Sigmoid colon (tissue), 7 donors: Measurements from ENCODE around the gene PHLPP1. TPM values are rescaled to one million over a fixed set of nuclear protein-coding genes. Genes with fewer than 3 reads are reported as not detected.
A peak's percentile ranks its signal among the peaks of the same experiment; 100 is the strongest.

Experiments
- DNase-seq: peaks from one replicate; pipeline ENCODE4 v3.0.0-alpha.2; 2019
- H3K27ac ChIP-seq, 4 donors: fragments of 200-600 bp; sonication (generic); one replicate each; pipeline ENCODE4 v1.5.1; 2016 to 2019; ENCODE audit warnings: mild to moderate bottlenecking in 1 of 4
- H3K27me3 ChIP-seq, 3 donors: fragments of 200-600 bp; sonication (generic); one replicate each; pipeline ENCODE4 v1.5.1; 2019; ENCODE audit warnings: mild to moderate bottlenecking in 1 of 3
- H3K36me3 ChIP-seq, 4 donors: fragments of 200-600 bp; sonication (generic); one replicate each; pipeline ENCODE4 v1.5.1; 2016 to 2019
- H3K4me1 ChIP-seq, 4 donors: fragments of 200-600 bp; sonication (generic); one replicate each; pipeline ENCODE4 v1.5.1; 2017 to 2019
- H3K4me3 ChIP-seq, 4 donors: fragments of 200-600 bp; sonication (generic); one replicate each; pipeline ENCODE4 v1.5.1; 2017 to 2019; ENCODE audit warnings: mild to moderate bottlenecking in 2 of 4, moderate library complexity in 1 of 4
- H3K9me3 ChIP-seq, 4 donors: fragments of 200-600 bp in 3 of 4; sonication (generic) in 3 of 4; one replicate each; pipeline versions ENCODE4 v1.5.1 to v1.6.1; 2013 to 2019
- EP300 ChIP-seq, 4 donors: sonication (generic); formaldehyde crosslinking; IDR thresholded peaks; one replicate each; pipeline ENCODE4 v1.6.1; 2017; ENCODE audit warnings: antibody characterized with exemption in 4 of 4
- POLR2A ChIP-seq, 2 donors: fragments of 450-650 bp; IDR thresholded peaks; one replicate each; pipeline ENCODE4 v1.6.1; 2016; ENCODE audit warnings: antibody characterized with exemption in 2 of 2, mild to moderate bottlenecking in 2 of 2, moderate library complexity in 2 of 2
- POLR2AphosphoS5 ChIP-seq, 4 donors: sonication (generic); formaldehyde crosslinking; IDR thresholded peaks; one replicate each; pipeline ENCODE4 v1.6.1; 2017; ENCODE audit warnings: antibody characterized with exemption in 4 of 4
- WGBS, 2 donors: extraction: QIAGEN DNeasy Blood & Tissue Kit; methylation state at CpG; one replicate each; pipeline ENCODE4 v1.1.7; 2013; 5-methylcytosine and 5-hydroxymethylcytosine counted together
- intact Hi-C: fragments of 100-400 bp; cut with DNase I; formaldehyde crosslinking; loops from one replicate; pipeline ENCODE4 v1.15.1; 2023
- polyA plus RNA-seq, 3 donors: library from polyadenylated mRNA; stranded (reverse); fragments of 200-250 nt; gene quantifications; one replicate each; pipeline ENCODE4 v1.2.3, GENCODE V29; 2013
- total RNA-seq, 4 donors: library from RNA; depleted of rRNA; stranded (reverse); fragments of >200 nt; gene quantifications; one replicate each; pipeline ENCODE4 v1.1.0, GENCODE V29; 2016
- TF ChIP-seq, protein P1 (sequence below), 4 experiments: fragments of 450-650 bp in 3 of 4; fragments of 200-600 bp in 1 of 4; IDR thresholded peaks; one replicate each; pipeline ENCODE4 v1.5.1; 2016 to 2019; ENCODE audit warnings: antibody characterized with exemption in 4 of 4, mild to moderate bottlenecking in 3 of 4, moderate library complexity in 2 of 4
- donor health status: healthy with polysubstance abuse.
- donor health status: Bipolar disorder and iron deficiency.
- donor health status: healthy.

Gene PHLPP1
- total and polyA plus RNA-seq, 7 donors = 4.2 to 18.6 (median 7.1) TPM

DNA sequence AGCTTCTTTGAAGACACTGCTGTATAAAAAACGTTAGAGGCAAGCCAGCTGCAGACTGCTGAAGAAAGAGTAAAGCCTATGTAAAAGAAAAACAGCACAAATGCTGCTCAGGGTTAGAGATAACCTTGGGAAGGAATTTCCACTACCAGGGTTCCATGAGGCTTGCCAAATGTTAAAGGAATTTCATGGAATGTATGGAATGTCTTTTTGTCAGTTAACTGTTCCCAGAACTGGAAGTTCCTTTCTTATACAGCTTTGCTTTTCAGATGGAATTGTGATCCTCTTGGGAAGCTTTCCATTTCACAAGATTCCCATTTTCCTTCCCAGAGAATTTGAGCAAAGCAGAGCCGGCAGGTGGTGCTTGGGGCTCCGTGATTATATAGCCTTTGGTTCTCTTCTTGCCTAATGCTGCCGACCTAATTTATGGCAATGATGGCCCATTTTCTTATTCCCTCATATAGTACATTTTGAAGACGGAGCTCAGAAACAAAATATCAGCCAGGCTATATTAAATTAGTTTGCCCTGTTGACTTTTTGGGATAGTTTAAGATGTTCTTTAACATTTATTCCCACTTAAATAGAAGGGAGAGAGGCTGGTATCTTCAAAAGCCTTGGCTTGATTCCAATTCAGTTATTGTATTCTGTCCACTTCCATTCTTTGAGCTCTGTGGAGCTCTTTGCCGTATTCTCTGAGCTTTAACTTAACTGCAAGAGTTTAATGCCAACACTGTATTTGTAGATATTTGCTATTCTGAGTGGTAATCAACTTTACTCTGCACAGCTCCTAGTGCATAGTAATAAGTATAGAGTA is 162.3 kb downstream of the PHLPP1 start:
- Histone ChIP-seq H3K36me3 (no peaks in the 10 kb centered on the region), H3K27ac (peak overlapping the region in 2 of 4 donors; percentile 3 to 59), H3K4me3 (peak overlapping the region in 1 of 4 donors; percentile 5), H3K9me3 (no peaks in the 10 kb centered on the region), H3K27me3 (no peaks in the 10 kb centered on the region), H3K4me1 (peaks cover 0 to 30% (median 23%) of the 10 kb centered on the region in 4 donors)
- DNase-seq = no peak
- intact Hi-C loops = no loop called here
- TF ChIP-seq EP300 (IDR thresholded peaks at IDR 0.05) (no peak), POLR2A (IDR thresholded peaks at IDR 0.05) (no peak), POLR2AphosphoS5 (IDR thresholded peaks at IDR 0.05) (no peak)
- TF ChIP-seq, protein P1, sequence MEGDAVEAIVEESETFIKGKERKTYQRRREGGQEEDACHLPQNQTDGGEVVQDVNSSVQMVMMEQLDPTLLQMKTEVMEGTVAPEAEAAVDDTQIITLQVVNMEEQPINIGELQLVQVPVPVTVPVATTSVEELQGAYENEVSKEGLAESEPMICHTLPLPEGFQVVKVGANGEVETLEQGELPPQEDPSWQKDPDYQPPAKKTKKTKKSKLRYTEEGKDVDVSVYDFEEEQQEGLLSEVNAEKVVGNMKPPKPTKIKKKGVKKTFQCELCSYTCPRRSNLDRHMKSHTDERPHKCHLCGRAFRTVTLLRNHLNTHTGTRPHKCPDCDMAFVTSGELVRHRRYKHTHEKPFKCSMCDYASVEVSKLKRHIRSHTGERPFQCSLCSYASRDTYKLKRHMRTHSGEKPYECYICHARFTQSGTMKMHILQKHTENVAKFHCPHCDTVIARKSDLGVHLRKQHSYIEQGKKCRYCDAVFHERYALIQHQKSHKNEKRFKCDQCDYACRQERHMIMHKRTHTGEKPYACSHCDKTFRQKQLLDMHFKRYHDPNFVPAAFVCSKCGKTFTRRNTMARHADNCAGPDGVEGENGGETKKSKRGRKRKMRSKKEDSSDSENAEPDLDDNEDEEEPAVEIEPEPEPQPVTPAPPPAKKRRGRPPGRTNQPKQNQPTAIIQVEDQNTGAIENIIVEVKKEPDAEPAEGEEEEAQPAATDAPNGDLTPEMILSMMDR (IDR thresholded peaks at IDR 0.05) = no peak
- WGBS, 2 donors = 77 to 81% methylated on average over 6 of the region's 6 CpGs

DNA sequence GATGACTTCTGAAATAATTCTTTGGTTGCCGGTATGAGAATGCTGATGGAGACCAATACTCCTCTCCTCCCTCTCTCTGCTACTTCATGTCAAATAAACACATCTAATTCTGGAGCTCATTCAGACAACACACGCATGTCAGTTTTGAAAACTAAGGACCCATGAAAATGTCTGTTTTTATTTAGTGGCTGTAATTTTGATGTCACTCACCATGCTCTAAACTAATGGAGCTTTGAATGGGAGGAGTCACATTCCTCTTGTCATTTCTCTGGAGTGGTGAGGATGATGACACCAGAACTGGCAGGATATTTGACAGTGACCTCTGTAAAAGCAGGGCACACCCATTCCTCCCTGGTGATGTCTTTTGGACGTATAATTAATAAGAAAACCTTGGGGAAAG is 163.0 kb downstream of the PHLPP1 start:
- intact Hi-C loops = no loop called here
- TF ChIP-seq, protein P1 (IDR thresholded peaks at IDR 0.05) = no peak
- TF ChIP-seq POLR2AphosphoS5 (IDR thresholded peaks at IDR 0.05) = no peak
- no peak for TF ChIP-seq POLR2A (IDR thresholded peaks at IDR 0.05)
- no peak for TF ChIP-seq EP300 (IDR thresholded peaks at IDR 0.05)
- Histone ChIP-seq H3K27ac (peak overlapping the region in 1 of 4 donors; percentile 59), H3K4me3 (no peak overlapping the region), H3K36me3 (no peaks in the 10 kb centered on the region), H3K4me1 (peaks cover 0 to 30% (median 23%) of the 10 kb centered on the region in 4 donors), H3K27me3 (no peaks in the 10 kb centered on the region), H3K9me3 (no peaks in the 10 kb centered on the region)
- WGBS, 2 donors = 85 to 88% methylated on average over 3 of the region's 3 CpGs
- no peak for DNase-seq

DNA sequence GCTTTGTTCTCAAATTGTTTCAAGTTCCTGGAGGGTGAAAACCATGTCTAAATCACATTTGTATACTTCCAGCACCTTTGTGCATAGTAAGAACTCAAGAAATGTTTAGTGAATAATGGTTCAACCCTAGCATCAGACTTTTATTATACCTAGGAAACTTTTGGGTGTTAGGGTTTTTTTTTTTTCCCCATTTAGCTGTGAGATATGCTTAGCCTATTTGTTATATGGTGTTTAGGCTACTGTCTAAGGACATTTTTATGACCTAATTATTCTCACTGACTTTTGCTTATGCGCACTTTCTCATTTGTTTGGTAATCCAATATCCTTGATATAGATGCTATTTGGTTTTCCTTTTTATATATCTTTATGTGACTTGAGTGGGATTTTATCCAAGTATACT is 164.7 kb downstream of the PHLPP1 start:
- intact Hi-C loops = no loop called here
- WGBS, 2 donors = 92 to 97% methylated on average over 1 of the region's 1 CpG

DNA sequence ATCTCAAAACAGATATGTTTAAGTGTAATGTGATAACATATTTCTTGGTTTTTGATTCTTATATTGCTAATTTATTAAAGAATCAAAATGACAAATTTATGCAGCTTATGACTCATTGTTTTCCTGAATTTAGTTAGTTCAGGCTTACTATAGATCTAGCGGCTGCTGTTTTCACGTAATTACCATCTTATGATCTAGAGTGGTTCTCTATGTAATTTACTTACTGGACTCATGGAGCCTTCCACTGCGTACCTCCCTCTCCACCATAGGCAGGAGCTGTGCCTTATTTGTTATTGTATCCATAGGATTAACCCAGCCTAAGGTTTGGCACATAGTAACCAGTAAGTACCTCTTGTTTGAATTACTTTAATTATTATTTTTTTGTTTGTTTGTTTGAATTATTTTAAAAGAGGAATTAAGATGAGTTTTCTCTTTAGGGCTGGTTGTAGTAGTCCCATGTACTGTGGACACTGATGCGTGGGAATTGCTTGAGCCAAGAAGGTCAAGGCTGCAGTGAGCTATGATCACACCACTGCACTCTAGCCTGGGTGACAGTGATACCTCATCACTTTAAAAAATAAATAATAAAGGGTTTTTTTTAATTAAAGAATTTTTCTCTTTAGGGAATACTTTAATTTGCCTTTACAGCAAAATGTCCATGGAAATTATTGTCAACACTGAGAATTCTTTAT is 165.5 kb downstream of the PHLPP1 start:
- no peak for DNase-seq
- H3K36me3 ChIP-seq = no peaks in the 10 kb centered on the region
- no peak overlapping the region for H3K4me3 ChIP-seq
- H3K9me3 ChIP-seq = no peaks in the 10 kb centered on the region
- no peaks in the 10 kb centered on the region for H3K27me3 ChIP-seq
- TF ChIP-seq POLR2A (IDR thresholded peaks at IDR 0.05) (no peak), POLR2AphosphoS5 (IDR thresholded peaks at IDR 0.05) (no peak), EP300 (IDR thresholded peaks at IDR 0.05) (no peak)
- TF ChIP-seq, protein P1 (IDR thresholded peaks at IDR 0.05) = no peak
- intact Hi-C loops = no loop called here
- peak overlapping the region in 1 of 4 donors; percentile 45 for H3K27ac ChIP-seq
- H3K4me1 ChIP-seq = peaks cover 0 to 30% (median 23%) of the 10 kb centered on the region in 4 donors
- WGBS, 2 donors = 88 to 95% methylated on average over 4 of the region's 4 CpGs

More for the DNA sequence above, 164.7 kb downstream of the PHLPP1 start:
- H3K4me1 ChIP-seq = peaks cover 0 to 30% (median 23%) of the 10 kb centered on the region in 4 donors
- H3K4me3 ChIP-seq = no peak overlapping the region
- no peak for DNase-seq
- H3K27ac ChIP-seq = no peak overlapping the region
- no peaks in the 10 kb centered on the region for H3K27me3 ChIP-seq
- H3K36me3 ChIP-seq = no peaks in the 10 kb centered on the region
- TF ChIP-seq EP300 (IDR thresholded peaks at IDR 0.05) (no peak), POLR2AphosphoS5 (IDR thresholded peaks at IDR 0.05) (no peak), POLR2A (IDR thresholded peaks at IDR 0.05) (no peak)
- TF ChIP-seq, protein P1 (IDR thresholded peaks at IDR 0.05) = no peak
- no peaks in the 10 kb centered on the region for H3K9me3 ChIP-seq
